T-helper 2 cell treated with Interferon-gamma antibody and Interleukin-4, amounts not matched to agents 5 μg/mL and 100 μg/mL, for 36 hours (primary cell): ENCODE data around the gene TTC7B.

Experiments
- DNase-seq: peaks from one replicate; pipeline ENCODE4 v3.0.0; 2021; ENCODE audit warnings: low spot score
- H3K27ac Mint-ChIP-seq: one replicate; pipeline ENCODE4 v1.8.0; 2021; ENCODE audit warnings: mild to moderate bottlenecking, mixed read lengths
- H3K27me3 Mint-ChIP-seq: one replicate; pipeline ENCODE4 v1.8.0; 2021; ENCODE audit warnings: low read depth, mixed read lengths
- H3K36me3 Mint-ChIP-seq: one replicate; pipeline ENCODE4 v1.8.0; 2021; ENCODE audit warnings: low read depth, mixed read lengths
- H3K4me1 Mint-ChIP-seq: one replicate; pipeline ENCODE4 v1.8.0; 2021; ENCODE audit warnings: low read depth, mixed read lengths
- H3K4me3 Mint-ChIP-seq: one replicate; pipeline ENCODE4 v1.8.0; 2022; ENCODE audit warnings: mild to moderate bottlenecking, moderate library complexity, mixed read lengths
- H3K9me3 Mint-ChIP-seq: one replicate; pipeline ENCODE4 v1.8.0; 2021; ENCODE audit warnings: mixed read lengths

Gene TTC7B

GRCh38 chr14:90624732-90625400, 191.4 kb downstream of the TTC7B start:
- DNase-seq = no peak
- no peak overlapping the region for H3K4me3 Mint-ChIP-seq
- no peaks in the 10 kb centered on the region for H3K27me3 Mint-ChIP-seq
- no peaks in the 10 kb centered on the region for H3K36me3 Mint-ChIP-seq
- no peak overlapping the region for H3K27ac Mint-ChIP-seq
- H3K4me1 Mint-ChIP-seq = no peaks in the 10 kb centered on the region
- no peaks in the 10 kb centered on the region for H3K9me3 Mint-ChIP-seq

DNA sequence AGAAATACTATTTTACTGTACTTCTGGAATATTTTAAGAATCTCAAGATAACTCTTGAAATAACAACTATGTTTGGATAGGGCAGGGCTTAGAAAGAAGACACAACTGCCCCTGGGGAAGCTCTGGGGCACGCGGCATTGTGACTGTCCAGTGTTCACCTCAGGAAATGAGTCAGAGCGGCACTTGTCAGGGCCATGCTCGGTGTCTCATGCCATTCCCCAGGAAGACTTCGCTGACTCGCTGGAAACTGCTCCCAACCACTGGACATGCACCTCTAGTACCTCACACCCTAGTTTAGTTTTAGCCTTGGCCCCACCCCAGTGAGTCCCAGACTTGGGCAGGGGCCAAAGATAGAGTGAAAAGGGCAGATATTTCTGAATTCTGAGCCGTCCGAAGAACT, 192.0 kb downstream of the TTC7B start:
- Mint-ChIP-seq H3K27me3 (no peaks in the 10 kb centered on the region), H3K27ac (no peak overlapping the region), H3K4me1 (no peaks in the 10 kb centered on the region), H3K4me3 (no peak overlapping the region), H3K9me3 (no peaks in the 10 kb centered on the region), H3K36me3 (no peaks in the 10 kb centered on the region)
- DNase-seq = no peak

DNA sequence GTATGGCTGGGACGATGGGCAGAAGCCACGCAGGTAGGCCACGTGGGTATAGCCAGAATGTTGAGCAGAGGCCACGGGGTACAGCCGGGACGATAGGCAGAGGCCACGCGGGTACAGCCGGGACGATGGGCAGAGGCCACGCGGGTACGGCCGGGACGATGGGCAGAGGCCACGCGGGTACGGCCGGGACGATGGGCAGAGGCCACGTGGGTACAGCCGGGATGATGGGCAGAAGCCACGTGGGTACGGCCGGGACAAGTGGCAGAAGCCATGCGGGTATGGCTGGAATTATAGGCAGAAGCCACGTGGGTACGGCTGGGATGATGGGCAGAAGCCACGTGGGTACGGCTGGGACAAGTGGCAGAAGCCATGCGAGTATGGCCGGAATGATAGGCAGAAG, 195.0 kb downstream of the TTC7B start:
- no peak for DNase-seq
- Mint-ChIP-seq H3K36me3 (no peaks in the 10 kb centered on the region), H3K9me3 (no peaks in the 10 kb centered on the region), H3K27ac (no peak overlapping the region), H3K27me3 (no peaks in the 10 kb centered on the region), H3K4me3 (no peak overlapping the region), H3K4me1 (no peaks in the 10 kb centered on the region)

GRCh38 chr14:90620568-90621077, 195.6 kb downstream of the TTC7B start:
- Mint-ChIP-seq H3K27ac (no peak overlapping the region), H3K36me3 (no peaks in the 10 kb centered on the region), H3K4me1 (no peaks in the 10 kb centered on the region), H3K4me3 (no peak overlapping the region), H3K9me3 (no peaks in the 10 kb centered on the region), H3K27me3 (no peaks in the 10 kb centered on the region)
- no peak for DNase-seq

DNA sequence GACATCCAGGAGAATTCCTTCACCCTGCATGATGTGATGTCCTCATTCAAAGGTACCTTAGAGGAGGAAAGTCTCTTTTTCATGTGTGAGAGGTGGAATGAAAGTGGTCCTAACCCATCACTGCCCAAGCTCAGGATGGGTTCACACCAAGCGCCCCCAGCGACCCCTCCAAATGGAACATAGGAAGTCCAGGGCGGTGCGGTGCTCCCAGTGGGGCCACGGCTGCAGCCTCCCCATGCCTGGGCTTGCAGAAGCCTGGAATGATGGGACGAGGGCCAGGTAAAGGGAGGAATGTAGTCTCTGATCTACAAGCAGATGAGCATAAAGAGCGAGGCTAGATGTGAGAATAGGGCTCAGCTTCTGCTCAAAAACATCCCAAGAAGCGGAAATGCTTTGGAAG, 196.3 kb downstream of the TTC7B start:
- Mint-ChIP-seq H3K27ac (no peak overlapping the region), H3K4me1 (no peaks in the 10 kb centered on the region), H3K4me3 (no peak overlapping the region), H3K27me3 (no peaks in the 10 kb centered on the region), H3K9me3 (no peaks in the 10 kb centered on the region), H3K36me3 (no peaks in the 10 kb centered on the region)
- no peak for DNase-seq

DNA sequence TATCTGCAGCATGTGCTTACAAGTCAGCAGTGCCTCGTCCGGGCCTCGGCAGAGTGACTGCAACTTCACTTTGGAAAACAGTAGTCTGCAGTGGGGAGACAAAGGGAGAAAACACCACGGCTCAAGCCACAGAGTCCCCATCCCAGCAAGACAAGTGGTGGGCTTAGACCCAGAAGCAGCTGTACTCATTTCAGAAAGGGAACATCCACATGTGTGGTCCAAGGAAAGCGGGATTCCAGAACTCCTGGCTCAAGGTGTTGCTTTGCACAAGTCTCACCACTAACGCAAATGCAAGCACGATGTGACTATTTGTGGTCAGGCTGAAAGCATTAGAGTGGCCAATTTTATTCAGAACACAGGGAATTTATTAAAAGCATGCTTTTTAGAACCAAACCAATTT, 198.3 kb downstream of the TTC7B start:
- no peaks in the 10 kb centered on the region for H3K9me3 Mint-ChIP-seq
- no peaks in the 10 kb centered on the region for H3K36me3 Mint-ChIP-seq
- H3K27me3 Mint-ChIP-seq = no peaks in the 10 kb centered on the region
- DNase-seq = no peak
- no peak overlapping the region for H3K4me3 Mint-ChIP-seq
- no peaks in the 10 kb centered on the region for H3K4me1 Mint-ChIP-seq
- no peak overlapping the region for H3K27ac Mint-ChIP-seq

- Mint-ChIP-seq H3K9me3 (no peaks in the 10 kb centered on the region), H3K4me3 (no peak overlapping the region), H3K27ac (no peak overlapping the region), H3K4me1 (no peaks in the 10 kb centered on the region), H3K27me3 (no peaks in the 10 kb centered on the region), H3K36me3 (no peaks in the 10 kb centered on the region)
- no peak for DNase-seq
Measured at GRCh38 chr14:90616881-90617280, 199.3 kb downstream of the TTC7B start.

DNA sequence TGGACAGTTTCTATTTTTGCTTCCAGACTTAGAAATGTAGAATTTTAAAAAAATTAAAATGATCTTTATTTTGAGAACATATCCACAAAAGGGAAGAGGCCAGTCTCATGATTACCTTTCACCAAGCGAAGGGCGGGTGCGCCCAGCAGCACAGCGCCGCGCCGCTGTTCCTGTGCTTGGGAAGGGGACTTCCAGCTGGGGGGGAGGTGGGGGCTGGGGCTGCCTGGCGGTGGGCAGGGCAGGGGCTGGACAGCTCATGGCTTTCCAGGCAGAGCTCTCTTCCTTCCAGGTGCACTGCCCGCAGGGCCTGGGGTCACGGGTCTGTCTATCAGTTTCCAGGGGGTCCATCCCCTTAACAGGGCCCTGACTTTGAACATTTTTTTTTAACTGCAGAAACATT, 199.9 kb downstream of the TTC7B start:
- no peaks in the 10 kb centered on the region for H3K36me3 Mint-ChIP-seq

GRCh38 chr14:90615517-90616060, 200.6 kb downstream of the TTC7B start:
- no peaks in the 10 kb centered on the region for H3K27me3 Mint-ChIP-seq
- H3K4me1 Mint-ChIP-seq = no peaks in the 10 kb centered on the region
- no peaks in the 10 kb centered on the region for H3K36me3 Mint-ChIP-seq
- no peak overlapping the region for H3K4me3 Mint-ChIP-seq
- H3K9me3 Mint-ChIP-seq = no peaks in the 10 kb centered on the region
- H3K27ac Mint-ChIP-seq = no peak overlapping the region
- no peak for DNase-seq

More for the DNA sequence above, 199.9 kb downstream of the TTC7B start:
- DNase-seq = no peak
- no peaks in the 10 kb centered on the region for H3K9me3 Mint-ChIP-seq
- no peak overlapping the region for H3K27ac Mint-ChIP-seq
- H3K4me3 Mint-ChIP-seq = no peak overlapping the region
- H3K4me1 Mint-ChIP-seq = no peaks in the 10 kb centered on the region
- H3K27me3 Mint-ChIP-seq = no peaks in the 10 kb centered on the region

- Mint-ChIP-seq H3K4me1 (no peaks in the 10 kb centered on the region), H3K36me3 (no peaks in the 10 kb centered on the region)
Measured at GRCh38 chr14:90614696-90615516, 201.3 kb downstream of the TTC7B start.

GRCh38 chr14:90613997-90614396, 202.2 kb downstream of the TTC7B start:
- Mint-ChIP-seq H3K27me3 (no peaks in the 10 kb centered on the region), H3K4me1 (no peaks in the 10 kb centered on the region), H3K4me3 (no peak overlapping the region), H3K27ac (no peak overlapping the region), H3K9me3 (no peaks in the 10 kb centered on the region), H3K36me3 (no peaks in the 10 kb centered on the region)
- no peak for DNase-seq

More at GRCh38 chr14:90614696-90615516, 201.3 kb downstream of the TTC7B start:
- H3K9me3 Mint-ChIP-seq = no peaks in the 10 kb centered on the region
- DNase-seq = no peak
- no peaks in the 10 kb centered on the region for H3K27me3 Mint-ChIP-seq
- no peak overlapping the region for H3K27ac Mint-ChIP-seq
- no peak overlapping the region for H3K4me3 Mint-ChIP-seq

DNA sequence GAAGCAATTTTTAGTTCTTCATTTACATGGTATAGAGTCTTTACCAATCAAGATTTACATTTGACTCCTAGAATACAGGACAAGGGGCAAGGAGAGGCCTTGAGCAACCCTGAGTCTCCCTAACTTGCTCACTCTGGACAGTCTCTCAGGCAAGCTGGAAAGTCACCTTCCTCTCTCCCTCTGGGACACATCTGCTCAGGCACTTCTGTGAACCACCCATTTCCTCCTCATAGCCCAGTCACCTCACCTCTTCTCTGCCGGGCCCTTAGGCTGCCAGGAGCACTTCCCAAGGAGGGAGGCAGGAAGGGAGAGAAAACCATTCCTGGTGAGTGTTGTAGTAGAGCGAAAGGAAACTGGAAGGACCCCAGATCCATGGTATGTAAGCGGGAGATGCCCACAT, 202.8 kb downstream of the TTC7B start:
- Mint-ChIP-seq H3K27ac (no peak overlapping the region), H3K9me3 (no peaks in the 10 kb centered on the region), H3K4me1 (no peaks in the 10 kb centered on the region), H3K4me3 (no peak overlapping the region), H3K36me3 (no peaks in the 10 kb centered on the region), H3K27me3 (peaks cover under 1% of the 10 kb centered on the region)
- no peak for DNase-seq

DNA sequence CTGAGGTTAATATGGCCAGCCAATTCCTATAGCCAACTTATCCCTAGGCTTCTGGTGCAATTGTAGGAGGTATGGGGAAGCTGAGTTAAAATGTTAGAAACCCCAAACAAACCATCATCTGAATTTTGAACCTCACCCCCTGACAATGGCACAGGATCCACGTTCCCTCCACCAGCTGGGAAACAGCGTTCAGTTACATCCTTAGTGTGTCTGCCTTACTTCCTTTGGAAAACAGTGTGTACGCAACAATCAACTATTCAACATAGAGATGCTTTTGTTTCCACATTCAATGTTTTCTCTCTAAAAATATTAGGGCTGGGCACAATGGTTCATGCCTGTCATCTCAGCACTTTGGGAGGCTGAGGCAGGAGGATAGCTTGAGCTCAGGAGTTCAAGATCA, 203.4 kb downstream of the TTC7B start:
- H3K4me3 Mint-ChIP-seq = no peak overlapping the region
- H3K36me3 Mint-ChIP-seq = no peaks in the 10 kb centered on the region
- DNase-seq = no peak
- H3K27me3 Mint-ChIP-seq = peaks cover 4% of the 10 kb centered on the region
- H3K4me1 Mint-ChIP-seq = no peaks in the 10 kb centered on the region
- H3K9me3 Mint-ChIP-seq = no peaks in the 10 kb centered on the region
- no peak overlapping the region for H3K27ac Mint-ChIP-seq

GRCh38 chr14:90611936-90612335, 204.3 kb downstream of the TTC7B start:
- H3K9me3 Mint-ChIP-seq = no peaks in the 10 kb centered on the region
- no peak overlapping the region for H3K4me3 Mint-ChIP-seq
- H3K27ac Mint-ChIP-seq = no peak overlapping the region
- no peaks in the 10 kb centered on the region for H3K4me1 Mint-ChIP-seq
- H3K36me3 Mint-ChIP-seq = no peaks in the 10 kb centered on the region
- DNase-seq = no peak
- H3K27me3 Mint-ChIP-seq = peaks cover 4% of the 10 kb centered on the region
